Vagina (tissue), 2 donors: Measurements from ENCODE around the gene PTPA.

Source experiments
- POLR2AphosphoS5 ChIP-seq, 2 donors: sonication (generic); formaldehyde crosslinking; IDR thresholded peaks; one replicate each; pipeline ENCODE4 v1.9.0; 2017; ENCODE audit warnings: antibody characterized with exemption in 2 of 2, mild to moderate bottlenecking in 2 of 2, low read depth in 1 of 2; ENCODE audit not compliant: insufficient read depth in 1 of 2
- TF ChIP-seq, protein P1 (sequence below), 3 experiments: fragments of 450-650 bp in 2 of 3; fragments of 200-600 bp in 1 of 3; sonication (generic) in 1 of 3; IDR thresholded peaks; one replicate each; pipeline ENCODE4 v1.5.1; 2017 to 2019; ENCODE audit warnings: antibody characterized with exemption in 3 of 3, mild to moderate bottlenecking in 2 of 3, moderate library complexity in 2 of 3

- TF ChIP-seq, protein P1, sequence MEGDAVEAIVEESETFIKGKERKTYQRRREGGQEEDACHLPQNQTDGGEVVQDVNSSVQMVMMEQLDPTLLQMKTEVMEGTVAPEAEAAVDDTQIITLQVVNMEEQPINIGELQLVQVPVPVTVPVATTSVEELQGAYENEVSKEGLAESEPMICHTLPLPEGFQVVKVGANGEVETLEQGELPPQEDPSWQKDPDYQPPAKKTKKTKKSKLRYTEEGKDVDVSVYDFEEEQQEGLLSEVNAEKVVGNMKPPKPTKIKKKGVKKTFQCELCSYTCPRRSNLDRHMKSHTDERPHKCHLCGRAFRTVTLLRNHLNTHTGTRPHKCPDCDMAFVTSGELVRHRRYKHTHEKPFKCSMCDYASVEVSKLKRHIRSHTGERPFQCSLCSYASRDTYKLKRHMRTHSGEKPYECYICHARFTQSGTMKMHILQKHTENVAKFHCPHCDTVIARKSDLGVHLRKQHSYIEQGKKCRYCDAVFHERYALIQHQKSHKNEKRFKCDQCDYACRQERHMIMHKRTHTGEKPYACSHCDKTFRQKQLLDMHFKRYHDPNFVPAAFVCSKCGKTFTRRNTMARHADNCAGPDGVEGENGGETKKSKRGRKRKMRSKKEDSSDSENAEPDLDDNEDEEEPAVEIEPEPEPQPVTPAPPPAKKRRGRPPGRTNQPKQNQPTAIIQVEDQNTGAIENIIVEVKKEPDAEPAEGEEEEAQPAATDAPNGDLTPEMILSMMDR (IDR thresholded peaks at IDR 0.05): no peak
- no peak for TF ChIP-seq POLR2AphosphoS5 (IDR thresholded peaks at IDR 0.05; ENCODE audit: insufficient read depth in 1 of 2, low read depth in 1 of 2)
Observed at GRCh38 chr9:129068990-129069861, 42.0 kb upstream of the PTPA start.
